Activated CD8-positive, alpha-beta memory T cell treated with anti-CD3 and anti-CD28 coated beads for 36 hours (primary cell): ENCODE measurements around the gene LHX4. TPM values are rescaled to one million over a fixed set of nuclear protein-coding genes. Genes with fewer than 3 reads are reported as not detected.

Experiments used
- CTCF ChIA-PET: fragments of 350-600 bp; sonication (Branson Sonifier 250); formaldehyde crosslinking; loops from one replicate; lab custom pipeline; 2021; ENCODE audit warnings: antibody characterized with exemption; lab: Charles Lee
- POLR2A ChIA-PET: fragments of 350-600 bp; sonication (Branson Sonifier 250); formaldehyde crosslinking; loops from one replicate; lab custom pipeline; 2021; ENCODE audit warnings: antibody characterized with exemption; lab: Charles Lee
- total RNA-seq, 2 experiments: library from RNA; stranded (reverse); gene quantifications; one replicate each; pipeline ENCODE4 v1.2.3, GENCODE V29; 2021

Gene LHX4
- total RNA-seq, 2 experiments from 2014 or later = not detected

DNA sequence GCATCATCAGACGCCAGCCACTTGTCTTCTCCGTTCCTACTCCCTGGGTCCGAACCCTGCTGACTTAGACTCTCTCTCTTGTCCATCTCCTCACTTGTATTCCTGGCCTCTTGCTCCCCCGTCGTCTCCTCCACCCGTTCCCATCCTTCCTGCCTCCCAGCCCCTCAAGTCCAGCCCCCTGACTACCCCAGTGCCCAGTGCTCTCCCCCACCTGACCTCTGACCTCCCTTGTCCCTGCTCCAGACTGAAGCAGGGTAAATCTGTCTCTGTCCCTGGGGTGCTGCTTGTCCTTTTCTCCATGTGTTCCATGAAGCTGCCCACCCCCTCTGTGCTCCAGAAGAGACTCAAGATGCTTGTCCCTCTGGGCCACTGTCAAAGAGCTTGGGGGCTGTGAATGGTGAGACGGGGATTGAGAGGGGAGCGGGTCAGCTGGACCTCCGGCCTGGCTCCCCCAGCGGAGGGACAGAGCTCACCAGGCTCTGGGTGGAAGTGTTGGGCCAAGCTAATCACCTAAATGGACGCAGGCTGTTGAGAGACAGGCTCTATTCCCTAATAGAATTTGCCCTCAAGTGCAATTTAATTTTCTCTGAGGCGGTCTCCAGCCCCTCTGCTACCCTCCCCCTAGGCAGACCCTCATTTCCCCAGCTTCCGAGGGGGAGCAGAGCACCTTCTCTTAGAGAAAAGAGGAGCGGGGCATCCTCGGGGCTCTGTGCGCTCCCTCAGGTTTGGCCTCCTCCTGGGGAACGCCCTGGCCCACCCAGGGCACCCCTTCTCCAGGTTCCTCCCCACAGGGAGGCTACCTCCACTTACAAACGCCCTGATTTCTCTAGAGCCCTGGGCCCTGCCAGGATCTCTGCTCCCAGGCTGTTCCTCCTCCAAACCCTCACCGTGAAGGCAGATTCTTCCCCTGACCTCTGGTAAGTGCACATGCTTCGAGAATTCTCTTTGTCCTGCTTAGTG, 11.0 kb upstream of the LHX4 start:
- ChIA-PET POLR2A (no interaction called here), CTCF (no interaction called here)

DNA sequence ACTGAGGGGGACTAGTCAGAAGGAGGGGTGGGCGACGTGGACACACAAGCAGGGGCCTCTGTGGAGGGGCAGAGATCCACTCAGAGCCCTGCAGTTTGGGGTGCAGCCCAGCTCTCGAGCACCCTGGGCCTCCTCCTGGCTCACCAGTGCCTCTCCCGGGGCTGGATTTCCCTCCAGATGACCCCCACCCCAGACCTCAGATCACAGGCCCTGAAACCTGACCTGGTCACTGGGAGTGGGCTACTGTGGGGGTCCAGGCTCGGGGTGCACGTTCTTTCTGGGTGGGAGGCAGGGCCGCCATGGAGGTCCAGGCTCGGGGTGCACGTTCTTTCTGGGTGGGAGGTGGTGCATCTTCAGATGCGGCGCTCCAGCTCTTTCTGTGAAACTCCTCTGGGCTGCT, 10.3 kb upstream of the LHX4 start:
- CTCF ChIA-PET = no interaction called here

DNA sequence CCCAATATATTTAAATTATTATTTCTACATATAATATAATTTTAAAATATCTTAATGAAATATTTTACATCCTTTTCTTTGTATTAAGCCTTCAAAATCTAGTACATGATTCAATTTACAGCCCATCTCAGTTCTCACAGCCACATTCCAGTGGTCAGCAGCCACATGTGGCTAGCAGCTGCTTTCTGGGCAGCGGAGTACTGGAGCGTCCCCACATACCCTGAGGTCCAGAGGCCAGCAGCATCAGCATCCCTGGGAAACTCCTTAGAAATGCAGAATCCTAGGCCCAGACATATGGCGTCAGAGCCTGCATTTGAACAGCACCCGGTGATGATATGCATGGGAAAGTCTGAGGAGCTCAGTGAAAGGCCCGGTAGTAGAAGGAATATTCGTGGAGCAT, 8.6 kb upstream of the LHX4 start:
- CTCF ChIA-PET = interaction anchor here (1.2 kb wide), 1 partner anchor 64 kb away, joined by 4 read pairs; no protein-coding TSS in a partner anchor
- POLR2A ChIA-PET = no interaction called here

More for the DNA sequence above, 10.3 kb upstream of the LHX4 start:
- POLR2A ChIA-PET = no interaction called here

DNA sequence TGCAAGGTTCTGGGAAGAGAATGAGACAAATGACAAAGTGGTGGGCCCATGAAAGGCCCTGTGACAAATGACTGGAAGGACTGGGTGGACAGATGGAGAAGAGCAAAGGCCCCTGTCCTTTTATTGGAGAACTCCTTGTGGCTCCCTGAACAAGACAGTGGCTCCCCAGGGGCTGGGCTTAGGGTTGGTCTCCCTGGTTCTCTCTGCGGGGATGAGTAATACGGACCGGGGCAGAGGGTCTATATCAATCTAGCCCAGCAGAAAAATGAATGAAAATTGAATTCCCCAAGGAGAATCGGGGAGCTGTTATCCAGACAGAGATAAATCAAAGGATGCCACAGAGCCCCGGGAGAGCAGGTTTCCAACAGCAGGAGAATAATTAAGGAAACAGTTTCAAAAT, 5.2 kb upstream of the LHX4 start:
- POLR2A ChIA-PET = no interaction called here
- CTCF ChIA-PET = no interaction called here

GRCh38 chr1:180225403-180225802, 4.7 kb upstream of the LHX4 start:
- POLR2A ChIA-PET = no interaction called here
- CTCF ChIA-PET = interaction anchor here (1.4 kb wide), 1 partner anchor 11 kb away, joined by 3 read pairs; no protein-coding TSS in a partner anchor

- ChIA-PET POLR2A (no interaction called here), CTCF (no interaction called here)
Observed at GRCh38 chr1:180227861-180228647, 2.0 kb upstream of the LHX4 start.

GRCh38 chr1:180228648-180229482, 1.2 kb upstream of the LHX4 start:
- ChIA-PET CTCF (no interaction called here), POLR2A (no interaction called here)

- POLR2A ChIA-PET = no interaction called here
- CTCF ChIA-PET = interaction anchor here (1.0 kb wide), 2 partner anchors 13 to 22 kb away, joined by 3 read pairs; no protein-coding TSS in a partner anchor
Observed at GRCh38 chr1:180230416-180230790, 339 bp downstream of the LHX4 start.

GRCh38 chr1:180230791-180231505, 884 bp downstream of the LHX4 start:
- ChIA-PET POLR2A (no interaction called here), CTCF (interaction anchor here (1.0 kb wide), 2 partner anchors 14 to 22 kb away, joined by 3 read pairs; no protein-coding TSS in a partner anchor)

DNA sequence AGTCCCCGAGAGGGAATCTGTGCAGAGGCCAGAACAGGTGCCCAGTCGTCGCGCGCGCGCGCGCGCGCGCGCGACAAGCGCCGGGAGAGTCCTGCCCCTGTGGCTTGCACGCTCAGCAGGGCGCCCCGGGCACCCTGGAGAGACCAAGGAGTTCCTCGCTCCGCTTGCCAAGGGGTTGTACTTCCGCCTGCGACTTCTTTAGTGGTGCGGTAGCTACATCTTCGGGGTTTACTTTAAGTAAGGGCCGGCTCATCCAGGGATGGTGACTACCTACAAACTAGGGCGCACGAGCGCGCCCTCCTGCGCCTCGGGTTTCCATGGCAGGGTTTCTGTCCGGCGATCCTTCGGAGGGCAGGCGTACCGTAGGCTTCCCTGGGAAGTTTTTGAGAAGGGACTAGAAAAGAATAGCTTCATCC, 1.4 kb downstream of the LHX4 start:
- CTCF ChIA-PET = no interaction called here

DNA sequence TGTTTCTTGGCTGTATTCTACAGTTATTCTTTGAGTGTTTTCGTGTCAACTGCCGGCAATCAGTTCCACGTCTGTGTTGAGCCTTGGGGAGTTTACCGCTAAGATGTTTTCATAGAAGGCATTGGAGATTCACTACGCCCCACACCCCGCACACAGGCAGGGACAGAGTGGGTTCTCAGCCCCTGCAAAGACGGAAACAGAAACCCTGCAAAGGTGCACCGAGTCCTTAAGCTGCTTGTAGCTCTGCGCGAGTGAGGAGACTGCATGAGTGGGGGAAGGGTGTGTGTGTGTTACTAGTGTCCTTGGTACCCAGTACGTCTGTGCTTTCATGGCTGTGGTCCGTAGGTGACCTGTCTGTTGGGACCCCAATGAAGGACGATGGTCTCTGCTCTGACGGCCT, 1.9 kb downstream of the LHX4 start:
- CTCF ChIA-PET = no interaction called here
- POLR2A ChIA-PET = interaction anchor here (0.5 kb wide), 1 partner anchor 717 kb away, joined by 3 read pairs; no protein-coding TSS in a partner anchor

More for the DNA sequence above, 1.4 kb downstream of the LHX4 start:
- POLR2A ChIA-PET = interaction anchor here (0.5 kb wide), 1 partner anchor 718 kb away, joined by 3 read pairs; no protein-coding TSS in a partner anchor

DNA sequence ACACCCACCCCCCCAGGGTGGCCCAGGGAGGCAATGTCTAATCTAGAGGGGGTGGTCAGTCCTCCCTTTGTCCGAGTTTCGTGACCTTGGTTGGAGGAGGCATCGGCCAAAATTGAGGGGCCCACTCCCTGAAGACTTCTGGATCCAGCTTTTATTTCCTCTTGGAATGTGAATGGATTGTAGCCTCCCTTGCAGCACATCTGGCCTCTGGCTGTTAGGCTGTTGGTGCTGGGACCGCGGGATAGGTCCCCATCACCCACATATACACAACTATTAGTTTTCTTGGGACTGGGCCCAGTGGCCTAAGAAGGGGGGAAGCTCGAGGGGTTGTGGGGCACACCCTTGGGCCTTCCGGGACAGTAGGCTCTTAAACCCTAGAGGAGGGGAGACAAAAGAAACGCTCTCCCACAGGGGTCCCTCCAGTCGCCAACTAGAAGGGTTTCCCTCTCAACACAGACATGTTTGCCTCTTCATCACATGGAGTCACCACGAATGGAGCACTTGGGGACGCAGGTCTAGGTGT, 2.5 kb downstream of the LHX4 start:
- ChIA-PET CTCF (interaction anchor here (0.8 to 0.9 kb wide), 2 partner anchors 51 to 55 kb away, joined by 3 to 4 read pairs; no protein-coding TSS in a partner anchor), POLR2A (no interaction called here)

DNA sequence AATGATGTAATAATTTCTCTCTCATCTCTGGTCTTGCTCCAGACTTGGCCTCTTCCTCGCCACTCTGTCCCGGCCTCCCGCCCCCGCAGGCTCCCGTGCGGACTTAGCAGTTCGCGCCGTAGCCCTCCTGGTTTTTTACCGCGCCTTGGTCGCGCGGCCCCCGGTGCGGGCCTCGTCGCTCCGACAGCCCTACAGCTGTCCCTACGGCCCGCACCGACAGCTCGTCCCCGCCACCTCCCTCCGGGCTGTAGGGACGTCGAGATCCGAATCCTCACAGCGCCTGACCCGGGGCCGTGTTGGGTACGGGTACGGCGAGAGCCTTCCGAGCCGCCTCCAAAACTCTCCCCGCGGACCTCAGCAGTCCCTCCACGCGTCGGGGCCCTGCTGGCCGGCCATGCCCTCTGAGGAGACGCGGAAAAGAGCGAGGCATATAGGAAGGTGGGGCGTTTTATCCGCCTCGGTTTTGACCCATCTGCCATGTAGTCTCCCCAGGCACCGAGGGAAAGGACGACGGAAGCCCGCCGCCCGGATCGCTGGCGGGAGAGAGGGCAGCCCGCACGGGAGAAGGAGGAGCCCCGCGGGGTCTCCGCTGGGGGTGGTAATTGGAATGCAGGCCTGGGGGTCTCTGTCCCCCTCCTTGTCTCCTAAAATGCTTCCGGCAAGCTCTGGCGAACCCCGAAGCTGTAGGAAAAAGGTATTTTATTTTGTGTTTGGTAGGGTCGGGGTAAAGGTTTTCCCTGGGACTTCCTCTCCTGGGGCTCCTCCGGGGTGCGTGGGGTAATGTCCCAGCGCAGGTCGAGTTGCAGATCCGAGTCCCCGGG, 3.3 kb downstream of the LHX4 start:
- ChIA-PET CTCF (interaction anchor here (0.8 to 0.9 kb wide), 2 partner anchors 52 to 54 kb away, joined by 3 to 4 read pairs; no protein-coding TSS in a partner anchor), POLR2A (no interaction called here)

GRCh38 chr1:180234369-180235076, 4.5 kb downstream of the LHX4 start:
- CTCF ChIA-PET = interaction anchor here (0.6 kb wide), 1 partner anchor 22 kb away, joined by 5 read pairs; no protein-coding TSS in a partner anchor
- POLR2A ChIA-PET = no interaction called here

DNA sequence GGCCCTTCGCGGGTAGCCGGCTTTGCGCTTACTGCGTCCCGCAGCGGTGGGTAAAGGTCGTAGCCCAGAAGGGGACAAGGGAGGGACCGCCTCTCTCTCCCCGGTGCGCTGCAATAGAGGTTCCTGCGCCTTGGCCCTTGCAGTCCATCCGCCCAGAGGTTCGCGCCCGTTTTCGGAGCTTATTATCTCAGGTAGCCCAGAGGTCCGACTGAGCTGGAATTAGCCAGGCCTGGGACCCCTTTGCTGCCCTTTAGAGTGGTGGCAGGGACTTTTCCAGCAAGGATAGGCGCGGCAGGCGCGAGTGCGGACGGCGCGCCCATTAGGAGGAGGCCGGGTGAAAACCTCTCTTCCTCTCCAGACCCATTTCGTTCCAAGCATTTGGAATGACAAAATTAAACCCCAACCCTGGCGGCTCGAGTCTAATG, 5.0 kb downstream of the LHX4 start:
- ChIA-PET POLR2A (no interaction called here), CTCF (interaction anchor here (0.6 kb wide), 1 partner anchor 22 kb away, joined by 5 read pairs; no protein-coding TSS in a partner anchor)

- CTCF ChIA-PET = interaction anchor here (0.9 kb wide), 1 partner anchor 10 kb away, joined by 3 read pairs; no protein-coding TSS in a partner anchor
- POLR2A ChIA-PET = no interaction called here
Observed at GRCh38 chr1:180235502-180236239, 5.6 kb downstream of the LHX4 start.
